GM18526 (cell line): Measurements from ENCODE around the gene CP.

ENCODE experiments used
- POLR2A ChIP-seq: IDR thresholded peaks from 3 replicates; pipeline ENCODE4 v1.6.1; 2011; ENCODE audit not compliant: insufficient read length; ENCODE audit errors: extremely low read depth

CP gene

GRCh38 chr3:149153402-149153801, 68.2 kb downstream of the CP start:
- TF ChIP-seq POLR2A, result no peak

GRCh38 chr3:149152420-149152819, 69.2 kb downstream of the CP start:
- TF ChIP-seq POLR2A, result no peak

- TF ChIP-seq POLR2A, result no peak
These were observed 69.8 kb downstream of the CP start for GRCh38 chr3:149151843-149152242.

- no peak for TF ChIP-seq POLR2A
These were observed 71.2 kb downstream of the CP start for GRCh38 chr3:149150436-149150835.

- no peak for TF ChIP-seq POLR2A
These were observed 75.7 kb downstream of the CP start for GRCh38 chr3:149145974-149146373.

- TF ChIP-seq POLR2A, result no peak
These were observed 76.3 kb downstream of the CP start for GRCh38 chr3:149145356-149145755.

GRCh38 chr3:149142682-149143081, 78.9 kb downstream of the CP start:
- no peak for TF ChIP-seq POLR2A

GRCh38 chr3:149134575-149134974, 87.1 kb downstream of the CP start:
- TF ChIP-seq POLR2A, result no peak

GRCh38 chr3:149131589-149131988, 90.0 kb downstream of the CP start:
- TF ChIP-seq POLR2A, result no peak

- peak; percentile 95 for TF ChIP-seq POLR2A
These were observed 92.1 kb downstream of the CP start, which contains the start of gene HPS3 for GRCh38 chr3:149129326-149130205. Gene HPS3 (plus strand): TSS chr3:149129638. CDS start chr3:149129724, 86 bp downstream.

GRCh38 chr3:149128821-149129220, 92.8 kb downstream of the CP start:
- no peak for TF ChIP-seq POLR2A

- no peak for TF ChIP-seq POLR2A
These were observed 98.7 kb downstream of the CP start for GRCh38 chr3:149122721-149123578.
